ENCODE measurements around the gene ZDHHC8.

ZDHHC8 gene

DNA sequence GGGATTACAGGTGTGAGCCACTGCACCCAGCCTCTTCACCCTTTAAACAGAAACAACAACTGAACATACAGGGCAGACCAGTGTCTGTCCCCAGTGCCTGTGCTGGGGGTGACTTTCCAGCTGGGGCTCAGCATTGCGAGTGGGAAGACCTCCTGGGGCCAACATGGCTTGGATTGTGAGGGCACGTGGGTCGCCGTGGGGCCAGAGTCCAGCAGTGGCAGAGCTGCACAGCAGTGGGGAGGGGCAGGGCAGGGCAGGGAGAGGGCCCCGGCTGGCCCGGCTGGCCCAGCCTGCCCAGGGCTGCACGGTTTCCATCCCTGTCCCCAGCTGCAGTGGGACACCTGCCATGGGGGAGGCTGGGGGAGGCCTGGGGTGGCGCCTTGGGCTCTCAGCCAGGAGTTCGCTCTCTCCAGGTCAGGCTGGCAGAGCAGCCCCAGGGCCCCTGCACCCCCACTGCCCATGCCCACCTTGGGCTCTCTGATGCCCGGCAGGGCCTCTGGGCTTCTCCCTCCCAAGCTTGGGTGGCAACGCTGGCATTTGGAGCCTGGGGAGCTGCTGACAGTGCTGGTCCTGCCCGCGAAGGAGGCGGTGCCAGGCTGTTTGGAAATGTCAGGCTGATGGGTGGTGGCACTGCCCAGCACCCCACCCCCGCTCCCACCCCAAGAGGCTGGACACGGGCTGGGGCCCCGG, 49.7 kb downstream of the ZDHHC8 start:
- H3K4me2 ChIP-seq (ENCODE audit: low read length): no peak overlapping the region

DNA sequence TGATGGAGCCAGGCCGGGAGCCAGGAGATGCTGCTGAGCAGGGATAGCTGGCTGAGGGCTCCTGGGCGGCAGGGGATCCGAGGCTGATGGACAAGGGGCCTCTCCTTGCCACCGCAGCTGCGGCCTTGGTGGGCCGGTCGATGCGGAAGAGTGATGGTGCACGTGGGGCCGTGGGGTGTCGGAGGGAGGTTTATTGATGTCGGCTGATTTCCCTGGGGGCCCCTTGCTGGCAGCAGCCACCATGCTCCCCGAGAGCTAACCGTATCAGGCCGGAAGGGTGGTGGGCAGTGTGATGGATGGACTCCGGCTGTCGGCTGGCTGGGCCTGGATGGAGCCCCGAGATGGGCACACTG, 50.3 kb downstream of the ZDHHC8 start:
- TF ChIP-seq, protein P1, sequence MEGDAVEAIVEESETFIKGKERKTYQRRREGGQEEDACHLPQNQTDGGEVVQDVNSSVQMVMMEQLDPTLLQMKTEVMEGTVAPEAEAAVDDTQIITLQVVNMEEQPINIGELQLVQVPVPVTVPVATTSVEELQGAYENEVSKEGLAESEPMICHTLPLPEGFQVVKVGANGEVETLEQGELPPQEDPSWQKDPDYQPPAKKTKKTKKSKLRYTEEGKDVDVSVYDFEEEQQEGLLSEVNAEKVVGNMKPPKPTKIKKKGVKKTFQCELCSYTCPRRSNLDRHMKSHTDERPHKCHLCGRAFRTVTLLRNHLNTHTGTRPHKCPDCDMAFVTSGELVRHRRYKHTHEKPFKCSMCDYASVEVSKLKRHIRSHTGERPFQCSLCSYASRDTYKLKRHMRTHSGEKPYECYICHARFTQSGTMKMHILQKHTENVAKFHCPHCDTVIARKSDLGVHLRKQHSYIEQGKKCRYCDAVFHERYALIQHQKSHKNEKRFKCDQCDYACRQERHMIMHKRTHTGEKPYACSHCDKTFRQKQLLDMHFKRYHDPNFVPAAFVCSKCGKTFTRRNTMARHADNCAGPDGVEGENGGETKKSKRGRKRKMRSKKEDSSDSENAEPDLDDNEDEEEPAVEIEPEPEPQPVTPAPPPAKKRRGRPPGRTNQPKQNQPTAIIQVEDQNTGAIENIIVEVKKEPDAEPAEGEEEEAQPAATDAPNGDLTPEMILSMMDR (IDR thresholded peaks at IDR 0.05; ENCODE audit: low read length): no peak
- no peak for TF ChIP-seq EZH2 (IDR thresholded peaks at IDR 0.05; ENCODE audit: borderline replicate concordance, low read length)
- Histone ChIP-seq H3K4me2 (ENCODE audit: low read length) (no peak overlapping the region), H2AFZ (ENCODE audit: low read length) (no peak overlapping the region), H3K9me3 (ENCODE audit: low read length) (no peaks in the 10 kb centered on the region), H3F3A (ENCODE audit: insufficient read depth, low read length) (no peaks in the 10 kb centered on the region), H3K27me3 (ENCODE audit: insufficient read depth, low read length) (0 out of 2 replicates have a peak, but pooled peaks cover under 1% of the 10 kb centered on the region), H3K9me2 (ENCODE audit: low read depth, low read length) (no peaks in the 10 kb centered on the region), H3K36me3 (ENCODE audit: insufficient read depth, low read length) (no peaks in the 10 kb centered on the region), H3K79me2 (ENCODE audit: insufficient read depth, low read length) (no peaks in the 10 kb centered on the region), H3K4me3 (ENCODE audit: low read depth, low read length, poor library complexity, severe bottlenecking) (no peak overlapping the region), H3K9ac (ENCODE audit: low read length) (no peak overlapping the region), H3K4me1 (ENCODE audit: insufficient read depth, low read length, severe bottlenecking) (no peaks in the 10 kb centered on the region), H3K27ac (ENCODE audit: low read depth, low read length, poor library complexity, severe bottlenecking) (no peak overlapping the region), H4K20me1 (ENCODE audit: insufficient read depth, low read length) (no peaks in the 10 kb centered on the region)

More for the DNA sequence above, 49.7 kb downstream of the ZDHHC8 start:
- Histone ChIP-seq H3K27me3 (ENCODE audit: insufficient read depth, low read length) (0 out of 2 replicates have a peak, but pooled peaks cover 4% of the 10 kb centered on the region), H3K9ac (ENCODE audit: low read length) (no peak overlapping the region), H3K4me3 (ENCODE audit: low read depth, low read length, poor library complexity, severe bottlenecking) (no peak overlapping the region), H3K27ac (ENCODE audit: low read depth, low read length, poor library complexity, severe bottlenecking) (no peak overlapping the region), H3K79me2 (ENCODE audit: insufficient read depth, low read length) (no peaks in the 10 kb centered on the region), H3K4me1 (ENCODE audit: insufficient read depth, low read length, severe bottlenecking) (no peaks in the 10 kb centered on the region), H3K9me2 (ENCODE audit: low read depth, low read length) (no peaks in the 10 kb centered on the region), H4K20me1 (ENCODE audit: insufficient read depth, low read length) (no peaks in the 10 kb centered on the region), H2AFZ (ENCODE audit: low read length) (no peak overlapping the region), H3K9me3 (ENCODE audit: low read length) (no peaks in the 10 kb centered on the region), H3F3A (ENCODE audit: insufficient read depth, low read length) (no peaks in the 10 kb centered on the region), H3K36me3 (ENCODE audit: insufficient read depth, low read length) (no peaks in the 10 kb centered on the region)
- no peak for TF ChIP-seq EZH2 (IDR thresholded peaks at IDR 0.05; ENCODE audit: borderline replicate concordance, low read length)
- TF ChIP-seq, protein P1 (IDR thresholded peaks at IDR 0.05; ENCODE audit: low read length): no peak

DNA sequence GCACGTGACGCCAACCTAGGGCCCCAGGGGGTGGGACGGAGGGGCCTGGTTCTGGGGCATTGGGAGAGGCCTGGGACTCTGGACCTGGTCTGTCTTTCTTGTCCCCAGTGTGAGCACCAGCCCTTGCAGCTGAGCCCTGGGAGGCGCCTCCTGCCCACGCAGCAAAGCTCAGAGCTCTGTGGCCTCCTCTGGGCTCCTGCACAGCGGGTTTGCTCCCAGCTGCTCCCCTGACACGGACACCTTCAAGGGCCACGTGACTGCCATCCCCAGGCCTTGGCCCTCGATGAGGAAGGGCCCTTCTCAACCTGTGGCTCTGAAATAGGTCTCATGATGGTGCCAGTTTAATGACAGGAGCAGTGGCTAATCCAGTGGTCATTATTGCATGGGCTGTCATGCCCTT, 50.8 kb downstream of the ZDHHC8 start:
- no peak overlapping the region for H2AFZ ChIP-seq (ENCODE audit: low read length)
- H3K27ac ChIP-seq (ENCODE audit: low read depth, low read length, poor library complexity, severe bottlenecking): no peak overlapping the region
- H3K4me3 ChIP-seq (ENCODE audit: low read depth, low read length, poor library complexity, severe bottlenecking): no peak overlapping the region
- H3K36me3 ChIP-seq (ENCODE audit: insufficient read depth, low read length): no peaks in the 10 kb centered on the region
- H3K4me1 ChIP-seq (ENCODE audit: insufficient read depth, low read length, severe bottlenecking): no peaks in the 10 kb centered on the region
- H3F3A ChIP-seq (ENCODE audit: insufficient read depth, low read length): no peaks in the 10 kb centered on the region
- no peaks in the 10 kb centered on the region for H3K27me3 ChIP-seq (ENCODE audit: insufficient read depth, low read length)
- no peaks in the 10 kb centered on the region for H3K79me2 ChIP-seq (ENCODE audit: insufficient read depth, low read length)
- H3K9ac ChIP-seq (ENCODE audit: low read length): no peak overlapping the region
- no peak overlapping the region for H3K4me2 ChIP-seq (ENCODE audit: low read length)
- TF ChIP-seq, protein P1 (IDR thresholded peaks at IDR 0.05; ENCODE audit: low read length): no peak
- no peak for TF ChIP-seq EZH2 (IDR thresholded peaks at IDR 0.05; ENCODE audit: borderline replicate concordance, low read length)
- no peaks in the 10 kb centered on the region for H3K9me3 ChIP-seq (ENCODE audit: low read length)
- H3K9me2 ChIP-seq (ENCODE audit: low read depth, low read length): no peaks in the 10 kb centered on the region
- no peaks in the 10 kb centered on the region for H4K20me1 ChIP-seq (ENCODE audit: insufficient read depth, low read length)
